PC-9 (cell line): ENCODE results near the gene HAGH.

Source experiments
- CTCF ChIP-seq: fragments of 200-600 bp; sonication (generic); conservative IDR thresholded peaks from 2 replicates; pipeline ENCODE4 v1.6.1; 2017; ENCODE audit warnings: mixed run types, antibody characterized with exemption, mild to moderate bottlenecking, moderate library complexity
- EZH2 ChIP-seq: fragments of 200-600 bp; sonication (generic); IDR thresholded peaks from 2 replicates; pipeline ENCODE4 v1.8.0; 2017; ENCODE audit warnings: antibody characterized with exemption, low read depth

- TF ChIP-seq CTCF (no peak), EZH2 (no peak)
These were observed 65.7 kb downstream of the HAGH start for GRCh38 chr16:1760911-1761310.
